GM12878 (cell line): Measurements from ENCODE around the gene PRM3. TPM values are rescaled to one million over a fixed set of nuclear protein-coding genes. Genes with fewer than 3 reads are reported as not detected.

Source experiments
- ATAC-seq: fragments of 200-7000 bp; cut with Tn5 transposase; 3 replicates; pipeline ENCODE4 v1.9.1; 2020; ENCODE audit warnings: mild to moderate bottlenecking, moderate library complexity
- BruUV-seq: library from RNA; stranded (reverse); fragments of 400-500 nt; replicated peaks from 2 replicates; lab custom pipeline; 2021; lab: Mats Ljungman, UMichigan
- CTCF ChIA-PET: fragments of 300-600 bp; sonication (Branson Sonifier 250); formaldehyde crosslinking; extraction: SDS; loops from one replicate; lab custom pipeline; 2021; ENCODE audit warnings: inconsistent platforms; lab: Yijun Ruan, JAX
- POLR2A ChIA-PET: fragments of 350-600 bp; formaldehyde crosslinking; extraction: SDS; loops from one replicate; lab custom pipeline; 2021; ENCODE audit warnings: inconsistent platforms; lab: Charles Lee
- RAD21 ChIA-PET: fragments of 300-600 bp; sonication (Branson Sonifier 250); formaldehyde crosslinking; loops from one replicate; lab custom pipeline; 2023; ENCODE audit warnings: antibody characterized with exemption; ENCODE audit not compliant: unreplicated experiment; lab: Charles Lee
- SMC1A ChIA-PET: fragments of 300-600 bp; sonication (Branson Sonifier 250); formaldehyde crosslinking; loops from one replicate; lab custom pipeline; 2023; ENCODE audit not compliant: unreplicated experiment, uncharacterized antibody; lab: Charles Lee
- DNase-seq: peaks from one replicate; pipeline ENCODE4 v3.0.0-alpha.2; 2011; ENCODE audit warnings: low read depth, low spot score
- FAIRE-seq: peaks from 3 replicates; lab custom pipeline; 2011; peaks lifted over from hg19 to GRCh38; lab: Jason Lieb, UNC
- H2AFZ ChIP-seq: 2 replicates; pipeline ENCODE4 v1.6.0; 2011; ENCODE audit warnings: low read depth, low read length, control low read depth; ENCODE audit not compliant: control insufficient read depth
- H3K27ac ChIP-seq: 2 replicates; pipeline ENCODE4 v1.5.1; 2011; ENCODE audit warnings: control low read depth; ENCODE audit not compliant: control insufficient read depth, insufficient read depth
- H3K27me3 ChIP-seq, 2 experiments: replicated peaks in 1 of 2; 2 replicates each; pipeline versions ENCODE4 v1.6.0 to v1.6.1; 2011; ENCODE audit warnings: low read length in 1 of 2; ENCODE audit not compliant: control insufficient read depth in 2 of 2, insufficient read depth in 2 of 2
- H3K36me3 ChIP-seq, 2 experiments: 2 replicates each; pipeline ENCODE4 v1.5.1; 2011; ENCODE audit warnings: low read length in 1 of 2; ENCODE audit not compliant: control insufficient read depth in 2 of 2, insufficient read depth in 2 of 2
- H3K4me1 ChIP-seq: 2 replicates; pipeline ENCODE4 v1.6.1; 2011; ENCODE audit warnings: mild to moderate bottlenecking, low read length, moderate library complexity, mixed read lengths; ENCODE audit not compliant: control insufficient read depth, insufficient read depth
- H3K4me2 ChIP-seq: 2 replicates; pipeline ENCODE4 v1.6.0; 2011; ENCODE audit warnings: control low read depth; ENCODE audit not compliant: control insufficient read depth, insufficient read depth
- H3K4me3 ChIP-seq: fragments of 200-600 bp; sonication (generic); 2 replicates; pipeline ENCODE4 v1.5.1; 2016
- H3K79me2 ChIP-seq: 2 replicates; pipeline ENCODE4 v1.6.0; 2011; ENCODE audit warnings: low read length; ENCODE audit not compliant: control insufficient read depth, insufficient read depth
- H3K9ac ChIP-seq: 2 replicates; pipeline ENCODE4 v1.8.0; 2011; ENCODE audit warnings: low read length, control low read depth, mixed read lengths; ENCODE audit not compliant: control insufficient read depth, insufficient read depth
- H3K9me3 ChIP-seq: replicated peaks from 3 replicates; pipeline ENCODE4 v1.5.1; 2011; ENCODE audit warnings: mild to moderate bottlenecking, low read length; ENCODE audit not compliant: control insufficient read depth, insufficient read depth
- H4K20me1 ChIP-seq: 2 replicates; pipeline ENCODE4 v1.6.0; 2011; ENCODE audit not compliant: control insufficient read depth, insufficient read depth
- CHD2 ChIP-seq: IDR thresholded peaks from 2 replicates; pipeline ENCODE4 v1.6.1; 2011; ENCODE audit warnings: low read depth, low read length, improper control_type of control experiment, borderline replicate concordance
- EP300 ChIP-seq, 2 experiments: fragments of 150-350 bp in 1 of 2; IDR thresholded peaks; 2 replicates each; pipeline ENCODE4 v1.6.1; 2011 to 2012; ENCODE audit warnings: low read depth in 2 of 2, low read length in 2 of 2, borderline replicate concordance in 1 of 2, improper control_type of control experiment in 1 of 2, inconsistent platforms in 1 of 2; ENCODE audit not compliant: control insufficient read depth in 1 of 2
- FOXM1 ChIP-seq: IDR thresholded peaks from 2 replicates; pipeline ENCODE4 v1.6.1; 2012; ENCODE audit warnings: low read depth, mild to moderate bottlenecking, inconsistent platforms, low read length, moderate library complexity
- KAT2A ChIP-seq: conservative IDR thresholded peaks from 2 replicates; pipeline ENCODE4 v1.6.1; 2011; ENCODE audit warnings: low read depth, low read length; ENCODE audit not compliant: control insufficient read depth
- LARP7 ChIP-seq: fragments of 450-650 bp; IDR thresholded peaks from 2 replicates; pipeline ENCODE4 v1.6.1; 2017; ENCODE audit warnings: mild to moderate bottlenecking
- NFIC ChIP-seq: IDR thresholded peaks from 2 replicates; pipeline ENCODE4 v1.6.1; 2012; ENCODE audit warnings: low read depth, mild to moderate bottlenecking, inconsistent platforms, low read length, moderate library complexity
- NR2C1 ChIP-seq: fragments of 450-650 bp; IDR thresholded peaks from 2 replicates; pipeline ENCODE4 v1.6.1; 2017; ENCODE audit warnings: antibody characterized with exemption, mild to moderate bottlenecking, moderate library complexity
- RELA ChIP-seq: fragments of 450-650 bp; IDR thresholded peaks from 2 replicates; pipeline ENCODE4 v1.8.0; 2014; ENCODE audit warnings: borderline replicate concordance; ENCODE audit not compliant: partially characterized antibody
- SUPT20H ChIP-seq: IDR thresholded peaks from 2 replicates; pipeline ENCODE4 v1.6.1; 2011; ENCODE audit warnings: low read depth, mild to moderate bottlenecking, low read length, moderate library complexity, borderline replicate concordance; ENCODE audit not compliant: control insufficient read depth
- WGBS: methylation state at CpG from one replicate; pipeline ENCODE4 v1.1.6; 2016; ENCODE audit warnings: low lambda C conversion rate; ENCODE audit not compliant: insufficient replicate concordance, insufficient coverage; ENCODE audit errors: missing lambda C conversion rate; 5-methylcytosine and 5-hydroxymethylcytosine counted together
- in situ Hi-C: fragments of 300-500 bp; cut with MboI; formaldehyde crosslinking; loops from 9 replicates; pipeline ENCODE4 v1.14.3; 2018; ENCODE audit warnings: mixed read lengths
- intact Hi-C: fragments of 100-400 bp; cut with micrococcal nuclease; formaldehyde crosslinking; loops from one replicate; pipeline ENCODE4 v1.14.2; 2022; ENCODE audit not compliant: unreplicated experiment
- polyA plus RNA-seq, 11 experiments: library from polyadenylated mRNA; depleted of rRNA in 4 of 11; unstranded in 6 of 11; stranded (reverse) in 5 of 11; fragments of >200 nt; fragmentation: Nextera tagmentation in 4 of 11; fragmentation: Illumina TruSeq in 1 of 11; extraction: Ambion mirVana in 4 of 11; extraction: Trizol in 1 of 11; gene quantifications; 1 replicate in 1 of 11; 2 replicates in 10 of 11; pipeline versions ENCODE4 v1.2.1 to v1.2.3, GENCODE V29; 2011 to 2016; ENCODE audit warnings: inconsistent platforms in 2 of 11, missing spikeins in 2 of 11, low read depth in 1 of 11
- total RNA-seq, 4 experiments: library from RNA; depleted of rRNA in 3 of 4; stranded (reverse); fragments of >200 nt in 3 of 4; fragmentation: Illumina TruSeq in 1 of 4; extraction: Trizol in 1 of 4; gene quantifications; 2 replicates each; pipeline versions ENCODE4 v1.2.1 to v1.2.3, GENCODE V29; 2013 to 2021
- TF ChIP-seq, protein P1 (sequence below): fragments of 450-650 bp; formaldehyde crosslinking; IDR thresholded peaks from 2 replicates; pipeline ENCODE4 v1.4.0; 2022; ENCODE audit warnings: mild to moderate bottlenecking, moderate library complexity

The PRM3 gene
- total and polyA plus RNA-seq, 10 of the 15 experiments (the other 5 are each of a cell fraction or from before 2014, with no cell fraction given) = not detected

DNA sequence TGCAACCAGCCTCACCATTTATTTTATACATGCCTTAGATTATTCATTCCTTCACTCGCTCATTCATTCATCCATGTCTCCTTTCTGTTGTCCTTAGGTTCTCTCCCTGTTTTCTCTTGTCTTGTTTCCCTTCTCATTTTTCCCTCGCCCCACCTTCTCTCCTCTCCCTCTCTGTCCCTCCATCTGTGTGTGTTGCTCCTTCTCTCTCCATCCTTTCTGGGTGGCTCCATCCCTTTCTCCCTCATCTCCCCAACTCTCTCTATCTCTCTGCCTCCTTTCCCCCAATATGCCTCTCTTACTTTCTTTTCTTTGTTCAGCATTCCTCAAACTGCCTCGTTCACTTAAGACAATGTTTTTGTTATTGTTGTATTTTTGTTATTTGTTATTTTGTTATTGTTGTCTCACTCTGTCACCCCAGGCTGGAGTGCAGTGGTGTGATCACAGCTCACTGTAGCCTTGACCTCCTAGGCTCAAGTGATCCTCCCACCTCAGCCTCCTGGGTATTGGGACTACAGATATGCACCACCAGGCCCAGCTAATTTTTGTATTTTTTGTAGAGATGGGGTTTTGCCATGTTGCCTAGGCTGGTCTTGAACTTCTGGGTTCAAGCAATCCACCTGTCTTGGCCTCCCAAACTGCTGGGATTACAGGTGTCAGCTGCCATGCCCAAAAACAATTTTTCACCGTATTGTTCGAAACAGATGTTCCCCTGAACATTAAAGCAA lies 31.8 kb downstream of the PRM3 start (continued):
- TF ChIP-seq, protein P1, sequence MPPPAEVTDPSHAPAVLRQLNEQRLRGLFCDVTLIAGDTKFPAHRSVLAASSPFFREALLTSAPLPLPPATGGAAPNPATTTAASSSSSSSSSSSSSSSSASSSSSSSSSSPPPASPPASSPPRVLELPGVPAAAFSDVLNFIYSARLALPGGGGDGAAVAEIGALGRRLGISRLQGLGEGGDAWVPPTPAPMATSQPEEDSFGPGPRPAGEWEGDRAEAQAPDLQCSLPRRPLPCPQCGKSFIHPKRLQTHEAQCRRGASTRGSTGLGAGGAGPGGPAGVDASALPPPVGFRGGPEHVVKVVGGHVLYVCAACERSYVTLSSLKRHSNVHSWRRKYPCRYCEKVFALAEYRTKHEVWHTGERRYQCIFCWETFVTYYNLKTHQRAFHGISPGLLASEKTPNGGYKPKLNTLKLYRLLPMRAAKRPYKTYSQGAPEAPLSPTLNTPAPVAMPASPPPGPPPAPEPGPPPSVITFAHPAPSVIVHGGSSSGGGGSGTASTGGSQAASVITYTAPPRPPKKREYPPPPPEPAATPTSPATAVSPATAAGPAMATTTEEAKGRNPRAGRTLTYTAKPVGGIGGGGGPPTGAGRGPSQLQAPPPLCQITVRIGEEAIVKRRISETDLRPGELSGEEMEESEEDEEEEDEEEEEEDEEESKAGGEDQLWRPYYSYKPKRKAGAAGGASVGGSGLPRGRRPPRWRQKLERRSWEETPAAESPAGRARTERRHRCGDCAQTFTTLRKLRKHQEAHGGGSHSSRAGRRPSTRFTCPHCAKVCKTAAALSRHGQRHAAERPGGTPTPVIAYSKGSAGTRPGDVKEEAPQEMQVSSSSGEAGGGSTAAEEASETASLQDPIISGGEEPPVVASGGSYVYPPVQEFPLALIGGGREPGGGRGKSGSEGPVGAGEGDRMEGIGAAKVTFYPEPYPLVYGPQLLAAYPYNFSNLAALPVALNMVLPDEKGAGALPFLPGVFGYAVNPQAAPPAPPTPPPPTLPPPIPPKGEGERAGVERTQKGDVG (CRISPR knock-in tag) = no peak

DNA sequence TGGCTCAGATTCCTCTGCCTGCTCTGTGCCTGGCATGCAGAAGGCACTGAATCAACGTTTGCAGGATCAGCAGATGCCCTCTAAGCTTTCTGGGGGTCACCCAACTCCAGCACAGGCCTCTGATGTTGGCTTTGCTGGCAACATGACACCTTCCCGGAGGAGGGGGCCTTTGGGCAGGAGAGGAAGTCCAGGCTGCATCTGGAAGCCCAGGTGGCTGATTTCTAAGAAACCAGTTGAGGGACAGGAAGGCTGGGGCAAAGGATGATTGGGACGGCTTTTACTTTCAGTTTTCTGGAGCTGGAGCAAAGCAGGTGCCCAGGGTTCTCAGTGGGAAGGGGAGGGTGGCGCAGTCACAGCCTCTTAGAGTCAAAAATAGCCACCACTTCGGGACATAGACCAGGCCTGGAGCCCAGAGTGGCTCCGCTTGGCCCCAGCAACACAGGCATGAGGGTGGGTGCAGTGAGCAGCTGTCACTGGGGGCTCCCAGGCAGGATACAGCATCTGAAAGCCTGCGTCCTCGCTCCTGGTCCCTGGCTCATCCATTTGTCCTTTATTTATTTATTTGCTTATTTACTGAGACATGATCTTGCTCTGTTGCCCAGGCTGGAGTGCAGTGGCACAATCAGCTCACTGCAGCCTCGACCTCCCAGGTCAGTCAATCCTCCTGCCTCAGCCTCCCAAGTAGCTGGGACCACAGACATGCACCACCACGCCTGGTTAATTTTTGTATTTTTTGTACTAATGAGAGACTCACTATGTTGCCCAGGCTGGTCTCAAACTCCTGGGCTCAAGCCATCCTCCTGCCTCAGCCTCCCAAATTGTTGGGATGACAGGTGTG lies 32.6 kb downstream of the PRM3 start:
- ChIA-PET RAD21 (no interaction called here), POLR2A (interaction anchor here (1.2 kb wide), 1 partner anchor 11 kb away, joined by 5 read pairs; no protein-coding TSS in a partner anchor), CTCF (no interaction called here), SMC1A (no interaction called here)
- intact Hi-C loops = no loop called here
- DNase-seq = no peak
- 73% methylated on average over 10 of the region's 10 CpGs for WGBS
- H3K36me3 ChIP-seq = no peaks in the 10 kb centered on the region
- H3K4me1 ChIP-seq = peaks cover 3% of the 10 kb centered on the region; the same call in 1 of the 2 replicates
- no peaks in the 10 kb centered on the region for H3K9me3 ChIP-seq
- no TSS peak for BruUV-seq
- no peaks in the 10 kb centered on the region for H3K79me2 ChIP-seq
- ATAC-seq = no peak
- no peak for FAIRE-seq
- no peak overlapping the region for H3K27ac ChIP-seq
- H3K9ac ChIP-seq = no peak overlapping the region
- H3K4me3 ChIP-seq = no peak overlapping the region
- H3K4me2 ChIP-seq = no peak overlapping the region
- no peak for TF ChIP-seq EP300 (IDR thresholded peaks at IDR 0.05; ENCODE audit: borderline replicate concordance in 1 of 2, control insufficient read depth in 1 of 2, low read depth in 2 of 2, low read length in 2 of 2)
- TF ChIP-seq FOXM1 = no peak
- no peak for TF ChIP-seq NR2C1
- TF ChIP-seq LARP7 = no peak
- no peak for TF ChIP-seq CHD2
- TF ChIP-seq KAT2A = no peak
- TF ChIP-seq NFIC = no peak
- TF ChIP-seq SUPT20H = no peak
- no peak for TF ChIP-seq RELA
- no peaks in the 10 kb centered on the region for H3K27me3 ChIP-seq
- no peaks in the 10 kb centered on the region for H4K20me1 ChIP-seq
- H2AFZ ChIP-seq = no peak overlapping the region
- in situ Hi-C loops = no loop called here
